UCSD-AML1 (cell line): ENCODE data around the gene TMIGD3.

Source experiments
- DNase-seq: peaks from one replicate; lab custom pipeline; 2025; ENCODE audit not compliant: unreplicated experiment; lab: John Stamatoyannopoulos, UW

The TMIGD3 gene

DNA sequence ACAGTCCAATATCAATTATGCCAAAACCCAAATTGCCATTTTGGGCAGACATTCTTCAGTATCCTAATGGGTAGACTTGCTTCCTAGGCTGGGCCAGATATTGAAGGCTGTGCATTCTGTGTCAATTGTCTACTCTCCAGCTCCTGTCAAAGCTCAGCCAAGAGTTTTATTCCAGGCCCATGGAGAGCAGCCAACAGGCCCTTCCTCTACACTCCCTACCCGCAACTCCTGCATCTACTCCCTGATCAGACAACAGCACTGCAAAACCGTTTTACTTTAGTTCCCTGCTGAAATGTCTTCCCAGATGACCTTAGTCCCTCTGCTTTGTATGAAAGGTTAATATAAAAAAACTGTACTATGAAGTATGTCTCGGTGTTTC is 6.6 kb upstream of the TMIGD3 start:
- DNase-seq: no peak

DNA sequence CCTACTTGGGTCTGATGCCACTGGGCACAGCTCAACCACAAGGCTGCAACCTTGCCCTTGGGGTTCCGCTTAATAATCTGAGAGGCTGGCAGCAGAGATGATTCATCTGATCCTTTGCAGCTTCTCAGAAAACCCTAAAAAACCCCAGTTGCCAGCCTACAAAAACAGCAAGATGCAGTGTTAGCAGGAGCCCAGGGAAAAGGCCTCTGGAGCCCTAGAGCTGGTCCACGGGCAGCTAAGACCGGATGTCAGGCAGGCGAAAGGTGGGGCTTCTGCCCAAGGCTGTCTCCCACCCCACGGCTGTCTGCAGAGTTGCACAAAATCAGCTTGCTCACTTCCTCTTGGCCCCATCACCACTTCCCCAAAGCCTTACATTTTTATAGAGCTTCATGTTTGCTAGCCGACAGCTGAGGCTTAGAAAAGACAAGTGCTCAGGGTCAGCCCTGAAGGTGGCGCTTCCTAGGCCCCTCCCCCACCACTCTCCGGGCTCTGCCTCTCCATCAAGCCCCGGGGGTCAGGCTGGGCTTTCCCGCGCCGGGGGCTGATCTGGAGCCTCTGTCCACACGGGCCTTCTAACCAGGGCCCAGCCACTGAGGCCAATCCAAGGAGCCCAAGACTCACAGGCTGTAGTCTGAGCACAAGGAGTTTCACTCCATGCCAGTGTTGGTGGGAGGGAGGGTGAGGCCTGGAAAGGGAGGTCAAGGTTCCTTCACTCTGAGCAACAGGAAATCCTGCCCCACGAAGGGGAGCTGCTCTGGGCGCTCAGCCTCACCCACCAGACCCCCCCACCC is 4.2 kb upstream of the TMIGD3 start:
- DNase-seq: peak; percentile 88

DNA sequence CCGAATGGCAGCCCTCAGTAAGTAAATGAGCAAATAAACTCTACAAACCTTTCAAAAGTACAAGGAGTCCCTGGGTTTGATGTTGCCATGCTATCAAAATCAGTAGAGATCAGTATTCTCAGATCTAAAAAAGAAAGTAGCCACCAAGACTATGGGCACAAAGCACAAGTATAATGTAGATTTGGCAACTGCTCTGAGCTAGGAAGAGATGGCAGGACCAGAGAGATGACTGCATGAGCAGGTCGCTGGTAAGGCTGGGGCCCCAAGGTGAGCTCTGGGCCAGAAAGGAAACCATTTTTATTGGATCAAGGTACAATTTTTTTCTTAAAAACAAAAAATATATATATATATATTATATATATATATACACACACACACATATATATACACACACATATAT is 3.1 kb upstream of the TMIGD3 start:
- no peak for DNase-seq

DNA sequence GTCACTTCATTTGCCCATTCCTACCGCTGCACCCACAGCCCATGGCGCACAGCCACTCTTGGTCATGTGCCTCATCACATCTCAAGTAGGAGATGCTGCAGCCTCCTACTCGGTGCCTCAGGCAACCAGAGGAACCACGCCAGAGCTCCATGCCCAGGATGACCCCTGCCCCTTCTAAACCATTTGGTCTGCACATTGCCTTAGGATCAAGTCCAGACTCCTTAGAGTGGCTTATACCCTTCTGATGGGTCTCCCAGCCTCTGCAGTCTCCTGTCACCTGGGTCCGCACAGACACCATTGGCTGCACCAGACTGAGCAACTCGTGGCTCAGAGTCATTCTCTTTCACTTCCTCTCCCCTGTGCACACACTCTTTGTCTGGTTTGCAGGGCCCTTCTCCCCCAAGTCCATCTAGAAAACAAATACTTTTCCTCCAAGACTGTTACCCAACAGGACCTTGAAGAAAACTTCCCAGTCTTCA is 2.2 kb upstream of the TMIGD3 start:
- DNase-seq: no peak

DNA sequence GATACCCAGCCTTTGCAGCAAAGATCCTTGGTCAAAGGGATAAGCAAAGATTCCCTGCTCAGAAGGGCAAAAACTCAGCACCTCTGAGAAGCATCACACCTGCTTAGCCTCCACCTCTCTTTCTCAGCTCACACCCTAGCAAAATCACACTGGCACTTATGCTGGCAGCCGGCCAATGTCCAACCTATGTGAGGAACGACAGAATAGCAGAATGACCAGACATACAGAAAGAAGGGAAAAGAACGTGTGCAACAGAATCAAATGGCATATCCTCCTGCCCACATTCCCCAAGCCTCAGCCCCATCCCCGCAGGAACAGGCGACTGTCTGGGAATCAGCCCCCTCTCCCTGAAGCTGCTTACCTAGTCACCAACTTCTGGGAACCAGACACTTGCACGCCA is 664 bp upstream of the TMIGD3 start:
- DNase-seq: no peak

DNA sequence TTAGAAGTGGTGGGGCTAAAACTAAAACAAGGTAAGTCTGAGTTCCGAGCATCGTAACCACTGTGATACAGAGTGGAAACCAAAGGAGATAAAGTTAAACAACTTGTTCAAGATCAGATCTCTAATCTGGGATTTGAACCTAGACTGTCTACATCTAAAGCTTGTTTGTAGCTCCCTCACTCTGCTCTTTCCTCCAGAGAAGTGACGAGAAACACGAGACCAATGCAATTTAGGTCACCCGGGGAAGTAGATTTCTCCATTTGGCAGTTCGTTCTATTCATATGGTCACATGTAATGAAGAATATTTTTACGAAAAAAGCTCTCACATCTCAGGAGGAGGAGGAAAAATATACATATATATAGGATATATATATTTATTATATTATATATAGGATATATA is 1.8 kb downstream of the TMIGD3 start:
- no peak for DNase-seq

DNA sequence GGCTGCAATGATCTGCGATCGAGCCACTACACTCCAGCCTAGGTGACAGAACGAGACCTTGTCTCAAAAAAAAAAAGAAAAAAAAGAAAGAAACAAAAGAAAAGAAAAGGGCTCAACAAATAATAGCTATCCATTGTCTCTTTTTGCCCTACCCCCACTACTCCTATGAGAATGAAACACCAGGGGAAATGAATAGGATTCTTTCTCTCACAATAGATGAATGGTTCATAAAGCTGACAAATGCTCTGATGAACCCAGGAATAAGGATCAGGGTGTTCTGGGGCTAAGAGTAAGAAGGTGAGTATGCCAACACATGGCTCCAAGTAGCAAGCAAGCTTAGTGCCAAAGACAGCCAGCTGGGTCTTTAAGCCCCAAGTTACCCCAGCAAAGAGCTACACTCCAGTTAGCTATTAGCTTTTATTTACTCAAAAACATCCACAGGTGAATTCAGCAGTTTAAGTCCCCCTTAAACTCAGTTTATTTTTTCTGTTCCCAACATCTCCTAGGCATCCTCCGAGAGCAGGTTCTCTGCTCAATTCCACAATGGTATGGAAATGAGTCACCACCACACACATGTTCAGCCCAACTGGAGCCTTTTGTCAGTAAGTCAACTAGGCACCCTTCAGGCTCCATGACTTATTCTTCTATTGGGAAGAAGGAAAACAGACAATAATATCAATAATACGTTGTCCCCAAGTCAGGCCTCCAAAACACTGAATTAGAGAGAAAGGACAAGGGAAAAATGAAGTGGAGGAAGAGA is 4.2 kb downstream of the TMIGD3 start:
- no peak for DNase-seq

DNA sequence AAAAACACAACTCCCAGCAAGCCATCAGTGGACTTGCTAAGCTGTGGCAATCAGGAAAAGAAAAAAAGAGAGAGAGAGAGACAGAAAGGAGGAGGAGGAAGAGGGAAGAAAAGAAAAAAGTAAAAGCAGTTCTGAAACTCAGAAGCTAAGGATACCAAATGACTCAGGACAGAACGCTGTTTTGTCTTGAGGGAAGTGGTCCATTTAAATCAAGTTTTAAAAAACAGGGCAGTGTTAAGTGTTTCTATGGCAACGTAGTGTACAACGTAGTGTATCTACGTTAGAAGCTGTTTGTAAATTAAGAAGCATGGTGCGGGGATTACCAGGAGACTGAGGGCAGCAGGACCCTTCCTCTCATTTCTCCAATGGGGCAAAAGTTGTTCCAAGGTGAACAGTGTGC is 5.8 kb downstream of the TMIGD3 start:
- no peak for DNase-seq

DNA sequence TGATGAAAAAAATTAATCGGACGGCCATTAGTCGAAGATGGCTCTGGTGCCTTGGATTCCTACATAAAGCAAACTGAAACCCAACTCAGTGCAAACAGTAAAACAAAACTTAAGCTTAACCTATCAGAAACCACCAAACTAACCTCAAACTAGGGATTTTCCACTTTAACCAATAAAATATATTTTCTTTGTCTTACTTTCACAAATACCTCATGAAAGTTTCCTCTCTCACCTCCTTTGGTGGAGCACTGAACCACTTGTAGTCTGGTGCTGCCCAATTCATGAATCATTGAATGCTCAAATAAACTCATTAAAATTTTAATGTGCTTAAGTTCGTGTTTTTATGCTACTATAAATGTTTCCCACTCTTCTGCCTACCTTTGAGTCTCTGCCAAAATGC is 7.0 kb downstream of the TMIGD3 start:
- no peak for DNase-seq

DNA sequence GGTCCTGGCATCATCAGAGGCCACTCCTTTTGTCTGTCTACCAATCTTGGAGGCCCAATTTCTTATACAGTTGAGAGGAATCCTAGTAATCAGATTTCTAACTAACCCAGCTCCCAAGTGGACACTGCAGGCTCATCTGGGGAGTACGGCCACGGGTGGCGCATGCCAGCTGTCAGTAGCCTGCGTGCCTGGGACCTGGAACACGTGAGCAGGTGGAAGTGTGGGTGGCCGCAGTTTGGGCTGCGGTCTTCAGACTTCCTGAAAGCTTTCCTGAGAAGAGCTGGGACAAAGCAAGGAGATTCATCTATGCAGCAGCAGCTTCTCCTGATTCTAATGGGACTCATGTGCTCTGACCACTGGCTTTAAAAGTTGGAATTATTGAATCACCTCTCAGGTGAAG is 12.4 kb downstream of the TMIGD3 start:
- peak; percentile 48 for DNase-seq

DNA sequence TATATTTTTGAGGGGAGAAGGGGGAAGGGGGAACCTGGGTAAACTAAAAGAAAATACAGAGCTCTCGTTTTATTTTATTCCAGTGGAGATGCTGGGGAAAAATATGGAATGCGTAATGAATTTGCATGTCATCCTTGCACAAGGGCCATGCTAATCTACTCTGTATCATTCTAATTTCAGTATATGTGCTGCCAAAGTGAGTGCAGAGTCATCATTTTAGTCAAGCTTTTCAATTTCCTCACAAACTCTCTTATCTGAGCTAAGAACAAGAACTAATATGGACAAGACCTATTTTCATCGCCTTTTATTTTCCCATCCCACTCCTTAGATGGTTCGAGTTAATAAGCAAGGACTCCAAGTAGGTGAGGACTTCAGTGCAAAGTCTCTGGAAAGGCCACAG is 13.2 kb downstream of the TMIGD3 start:
- DNase-seq: no peak

DNA sequence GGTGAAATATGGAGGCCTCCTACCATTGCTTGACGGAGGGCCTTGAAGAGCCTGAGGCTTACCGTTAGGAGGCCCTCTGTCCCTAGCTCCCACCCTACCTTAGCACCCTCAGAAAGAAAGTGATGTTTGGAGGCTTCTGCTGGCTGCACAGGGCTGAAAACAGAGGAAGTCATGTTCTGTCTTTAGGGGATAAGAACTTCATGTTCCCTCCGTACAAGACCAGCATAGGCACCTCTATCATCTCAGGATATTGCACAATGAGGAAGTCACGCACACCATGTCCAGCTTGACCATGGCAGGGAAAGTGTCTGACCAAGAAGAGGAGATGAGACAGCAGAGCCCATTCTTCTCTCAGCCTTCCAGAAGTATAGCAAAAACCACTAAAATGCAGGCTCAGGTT is 13.8 kb downstream of the TMIGD3 start:
- no peak for DNase-seq

DNA sequence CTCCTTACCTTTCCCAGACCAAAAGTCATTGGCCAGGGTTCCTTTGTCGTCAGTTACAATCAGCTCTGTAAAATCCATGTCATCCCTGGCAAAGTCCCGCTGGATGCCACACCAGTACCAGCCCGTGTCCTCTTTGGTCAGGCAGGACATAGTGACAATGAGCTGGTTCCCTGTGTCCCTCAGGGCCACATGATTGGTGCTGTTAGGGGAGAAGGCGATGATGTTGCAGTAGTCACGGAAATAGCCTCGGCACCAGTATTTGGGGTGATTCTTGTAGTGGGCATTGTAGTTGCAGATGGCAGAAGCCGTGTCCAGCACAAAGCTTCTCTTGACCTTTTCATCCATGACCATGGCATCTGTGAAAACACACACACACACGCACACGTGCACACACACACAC is 14.8 kb downstream of the TMIGD3 start:
- no peak for DNase-seq

DNA sequence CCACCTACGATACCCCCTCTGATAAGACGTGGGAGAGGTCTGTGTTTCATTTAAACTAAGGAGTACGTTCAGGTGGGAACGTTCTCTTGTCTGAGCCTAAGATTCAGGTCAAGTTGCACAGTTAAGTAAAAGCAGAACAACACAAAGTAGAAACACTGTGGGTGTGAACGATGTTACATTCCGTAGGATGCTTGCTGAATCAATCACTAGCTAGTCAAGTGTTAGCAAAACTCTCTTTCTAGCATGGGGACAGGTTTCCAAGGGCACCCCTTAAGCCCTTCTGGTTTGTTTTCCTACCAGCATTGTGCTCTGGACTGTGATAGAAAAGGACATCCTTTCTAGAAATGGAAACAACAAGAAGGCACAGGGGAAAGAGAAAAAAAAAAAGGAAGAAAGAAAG is 16.3 kb downstream of the TMIGD3 start:
- no peak for DNase-seq

DNA sequence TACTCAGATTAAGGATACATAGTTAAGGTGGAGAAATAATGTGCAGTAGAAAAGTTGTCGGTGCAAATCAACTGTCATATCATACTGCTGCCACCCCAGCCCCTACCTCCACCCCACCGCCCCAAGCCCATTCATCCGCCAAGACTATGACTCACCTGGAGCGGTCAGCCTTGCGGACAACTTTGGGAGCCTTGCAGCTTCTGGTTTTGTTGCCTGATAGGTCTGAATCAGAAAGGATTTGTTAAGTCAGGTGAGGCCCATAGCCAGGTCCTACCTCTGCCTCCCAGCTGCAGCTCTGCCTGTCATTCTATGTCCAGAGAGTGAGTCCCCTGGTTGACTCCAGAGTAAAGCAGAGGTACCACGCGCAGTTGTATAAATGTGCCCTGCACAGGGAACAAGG is 17.0 kb downstream of the TMIGD3 start:
- DNase-seq: no peak

DNA sequence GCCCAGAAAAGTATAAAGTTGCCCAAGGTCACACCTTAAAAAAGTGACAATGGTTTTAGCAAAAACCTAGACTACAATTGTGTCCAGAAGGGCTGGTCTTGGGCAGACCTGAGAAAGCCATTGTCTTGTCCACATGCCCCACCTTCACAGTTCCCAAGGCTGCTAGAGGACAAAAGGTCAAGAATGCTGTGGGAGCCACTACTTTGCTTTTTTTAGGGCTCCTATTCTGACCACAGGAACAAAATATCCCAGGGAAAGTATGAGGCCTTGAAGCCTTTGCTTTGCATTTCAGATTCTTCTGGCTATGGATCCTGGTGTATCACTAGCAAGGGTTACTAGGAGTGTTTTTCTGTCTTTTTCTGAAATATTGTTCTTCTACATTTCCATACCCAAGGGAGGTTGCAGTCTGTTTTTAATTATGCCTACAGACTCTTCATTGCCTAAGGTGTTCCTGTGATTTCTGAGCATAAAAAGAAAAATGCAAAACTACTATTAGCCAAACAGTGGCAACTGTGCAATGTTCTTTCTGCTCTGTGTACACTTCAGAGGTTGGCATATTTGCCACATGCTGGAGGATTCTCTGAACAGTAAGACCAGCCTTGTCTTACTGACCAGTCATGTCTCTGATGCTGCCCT is 18.9 kb downstream of the TMIGD3 start:
- DNase-seq: no peak

DNA sequence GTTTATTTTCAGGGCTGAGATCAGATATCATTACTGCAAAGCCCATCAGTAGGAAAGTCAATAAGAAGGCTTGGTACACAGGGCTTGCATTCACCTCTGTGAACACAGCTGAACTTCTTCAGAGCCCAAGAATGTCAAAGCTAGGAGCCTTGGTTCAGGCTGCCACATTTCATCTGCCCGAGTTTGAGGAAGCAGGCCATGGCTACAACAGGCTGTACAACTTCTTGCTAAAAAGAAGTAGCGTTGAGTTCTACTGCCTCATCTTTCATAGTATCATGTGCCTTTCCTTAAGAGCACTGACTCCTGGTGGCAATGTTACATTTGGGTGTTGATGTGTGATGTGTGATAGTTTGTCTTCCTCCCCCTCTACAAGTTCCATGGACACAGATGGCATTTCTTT is 19.6 kb downstream of the TMIGD3 start:
- no peak for DNase-seq

DNA sequence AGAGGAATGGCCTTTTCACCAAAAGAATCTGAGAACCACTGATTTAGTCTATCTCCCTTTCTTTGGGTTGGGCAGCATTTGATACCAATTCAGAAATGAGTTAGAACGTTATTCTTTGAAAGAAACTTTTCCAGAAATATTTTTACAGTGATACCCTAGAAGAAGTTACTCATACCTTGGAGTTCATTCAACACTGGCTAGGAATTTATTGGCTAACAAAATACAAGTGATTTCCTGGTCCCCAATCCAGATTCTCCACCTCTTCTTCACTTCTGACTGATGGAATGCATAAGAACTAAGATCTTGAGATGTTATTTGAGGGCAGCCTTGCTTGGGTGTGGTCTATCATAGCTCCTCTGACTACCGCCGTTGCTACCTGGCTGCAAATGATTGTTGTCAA is 20.3 kb downstream of the TMIGD3 start:
- DNase-seq: no peak

DNA sequence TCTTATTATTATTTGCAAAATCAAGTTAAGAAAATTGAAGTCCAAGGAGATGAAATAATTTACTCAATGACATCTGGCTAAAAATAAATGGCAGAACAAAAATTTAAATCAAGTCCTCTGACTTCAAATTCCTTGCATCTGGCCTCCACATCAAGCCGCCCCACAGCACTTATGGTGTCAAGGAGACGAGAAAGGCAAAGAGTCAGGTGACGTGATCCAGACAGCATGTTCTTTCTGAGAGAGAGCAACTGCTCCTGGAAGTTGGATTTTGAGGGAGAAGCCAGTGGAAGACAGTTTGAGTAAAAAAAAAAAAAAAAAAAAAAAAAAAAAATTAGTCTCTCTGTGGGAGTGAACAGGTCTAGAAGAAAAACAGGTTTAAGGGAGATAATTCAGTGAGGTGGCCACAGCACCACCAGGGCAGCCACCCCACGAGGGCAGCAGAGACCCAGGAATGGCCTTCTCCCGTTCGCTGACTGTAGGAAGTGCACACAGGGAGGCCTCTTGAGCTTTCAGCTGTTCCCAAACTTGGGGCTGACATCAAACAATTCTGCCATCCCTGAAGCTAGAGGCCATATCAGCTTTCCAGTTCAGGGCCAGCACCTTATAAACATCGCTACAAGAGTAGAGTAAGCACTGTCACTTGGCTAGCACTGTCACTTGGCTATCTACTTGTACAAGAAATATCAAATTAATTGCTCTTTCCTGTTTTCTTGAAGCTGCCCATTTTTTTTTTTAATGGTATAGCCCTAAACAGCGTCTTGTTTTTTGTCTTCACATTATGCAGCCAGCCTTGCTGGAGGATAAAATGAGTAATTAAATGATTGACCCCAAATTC is 21.8 kb downstream of the TMIGD3 start:
- DNase-seq: peak; percentile 83

DNA sequence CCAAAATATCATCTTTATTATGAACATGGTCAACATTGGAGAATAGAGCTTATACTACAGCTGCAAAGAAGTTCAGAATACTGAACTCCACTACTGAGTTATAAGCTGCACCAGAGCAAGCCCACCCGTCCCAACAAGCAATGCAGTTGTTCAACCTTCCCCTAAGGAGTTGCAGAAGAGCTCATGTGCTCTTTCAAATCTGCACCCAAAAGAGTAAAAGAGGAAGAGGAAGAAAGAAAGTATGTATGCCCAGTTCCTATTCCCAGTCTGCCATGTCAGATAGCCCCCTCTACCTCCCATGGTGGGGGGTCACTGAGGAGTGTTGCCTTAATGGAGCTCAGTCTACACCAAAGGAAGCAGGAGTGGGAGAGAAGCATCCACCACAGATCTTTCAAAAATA is 22.8 kb downstream of the TMIGD3 start:
- DNase-seq: no peak

DNA sequence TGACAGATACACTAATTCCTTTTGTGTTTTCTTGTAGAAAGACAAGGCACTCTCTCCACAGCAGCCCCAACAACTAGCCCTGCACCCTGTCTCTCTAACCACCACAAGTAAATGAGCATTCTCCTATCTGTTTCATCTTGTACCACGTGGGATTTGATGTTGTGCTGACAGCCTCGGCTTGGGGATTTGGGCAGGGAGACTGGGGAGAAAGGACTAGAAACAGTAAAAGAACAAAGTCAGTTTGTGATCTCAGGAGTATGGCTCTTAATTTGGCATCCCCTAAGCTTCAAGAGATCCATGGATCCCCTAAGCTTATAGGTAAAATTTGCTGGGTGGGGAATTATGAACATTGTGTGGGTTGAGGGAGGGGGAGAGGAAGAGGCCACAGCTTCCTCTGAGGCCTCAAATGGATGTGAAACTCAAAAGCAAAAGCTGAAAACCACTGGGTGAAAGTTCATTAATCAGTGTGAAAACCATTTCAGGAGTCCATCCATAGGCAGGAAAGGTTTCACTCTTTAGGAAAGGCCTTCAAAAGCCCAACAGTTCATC is 26.6 kb downstream of the TMIGD3 start:
- peak; percentile 29 for DNase-seq
